ENCODE measurements around the gene CTTNBP2.
"Not testable (repeated sequence)": the region's sequence is repeated elsewhere in the genome, so short reads cannot be mapped to it uniquely, and the experiment has no call there.

Gene CTTNBP2

GRCh38 chr7:117716707-117717299 lies 156.4 kb downstream of the CTTNBP2 start:
- DNase-seq (ENCODE audit: extremely low spot score), result no peak
- CTCF ChIA-PET, result interaction anchor here (0.9 to 5.5 kb wide), 12 partner anchors 10 to 404 kb away, joined by 3 to 49 read pairs (median 4); no protein-coding TSS in a partner anchor
- no peak for TF ChIP-seq CTCF (IDR thresholded peaks at IDR 0.05; ENCODE audit: control extremely low read depth, extremely low read depth, low read depth, missing control alignments)
- POLR2A ChIA-PET, result no interaction called here

GRCh38 chr7:117715784-117716445 lies 157.3 kb downstream of the CTTNBP2 start:
- DNase-seq (ENCODE audit: extremely low spot score), result peak; percentile 38
- POLR2A ChIA-PET, result no interaction called here
- CTCF ChIA-PET, result interaction anchor here (0.9 to 5.5 kb wide), 14 partner anchors 11 to 403 kb away, joined by 3 to 49 read pairs (median 4); no protein-coding TSS in a partner anchor
- peak; percentile 69 for TF ChIP-seq CTCF (IDR thresholded peaks at IDR 0.05; ENCODE audit: control extremely low read depth, extremely low read depth, low read depth, missing control alignments)

DNA sequence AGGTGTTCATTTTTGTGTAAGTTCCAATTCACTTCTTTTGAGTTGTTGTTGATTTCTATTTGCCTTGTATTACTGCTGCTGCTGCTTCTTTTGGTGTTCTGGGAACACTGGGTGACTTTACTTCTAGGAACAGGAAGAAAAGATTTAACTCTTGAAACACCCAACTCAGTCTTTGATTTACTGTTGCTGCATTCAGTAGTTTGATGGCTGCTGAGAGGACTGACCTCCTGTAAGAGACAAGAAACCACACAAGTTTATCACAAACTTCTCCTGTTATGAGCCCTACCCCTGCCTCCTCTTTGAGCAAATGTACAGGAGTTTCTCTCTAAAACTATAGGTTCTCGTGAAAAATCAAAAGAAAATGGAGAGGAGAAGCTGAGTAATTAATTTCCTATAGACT lies 161.7 kb downstream of the CTTNBP2 start:
- no peak for DNase-seq (ENCODE audit: extremely low spot score)
- TF ChIP-seq CTCF (IDR thresholded peaks at IDR 0.05; ENCODE audit: control extremely low read depth, extremely low read depth, low read depth, missing control alignments), result no peak
- POLR2A ChIA-PET, result no interaction called here
- CTCF ChIA-PET, result no interaction called here

DNA sequence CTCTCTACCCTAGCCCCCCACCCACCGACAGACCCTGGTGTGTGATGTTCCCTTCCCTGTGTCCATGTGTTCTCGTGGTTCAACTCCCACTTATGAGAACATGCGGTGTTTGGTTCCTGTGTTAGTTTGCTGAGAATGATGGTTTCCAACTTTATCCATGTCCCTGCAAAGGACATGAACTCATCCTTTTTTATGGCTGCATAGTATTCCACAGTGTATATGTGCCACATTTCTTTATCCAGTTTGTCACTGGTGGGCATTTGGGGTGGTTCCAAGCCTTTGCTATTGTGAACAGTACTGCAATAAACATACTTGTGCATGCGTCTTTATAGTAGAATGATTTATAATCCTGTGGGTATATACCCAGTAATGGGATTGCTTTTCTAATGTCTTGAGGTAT lies 165.1 kb downstream of the CTTNBP2 start:
- CTCF ChIA-PET; DNase-seq (ENCODE audit: extremely low spot score); POLR2A ChIA-PET: not testable (repeated sequence)

DNA sequence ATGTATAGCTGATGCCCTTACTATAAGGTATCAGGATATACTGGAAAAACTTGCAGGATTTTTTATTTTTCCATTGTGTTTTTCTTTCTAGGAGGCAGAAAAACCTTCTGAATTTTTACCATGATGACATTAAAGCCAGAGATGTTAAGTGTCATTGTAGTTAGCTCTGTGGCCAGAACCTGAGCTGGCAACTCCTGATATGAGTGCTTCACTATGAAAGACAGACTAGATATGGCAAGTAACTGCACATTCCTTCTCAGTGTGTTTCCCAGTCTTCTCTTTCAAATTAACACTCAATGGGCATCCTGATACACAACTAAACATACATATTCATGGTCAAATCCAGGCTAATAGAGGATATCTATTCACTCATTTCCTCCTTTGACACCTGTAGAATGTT lies 166.2 kb downstream of the CTTNBP2 start:
- DNase-seq (ENCODE audit: extremely low spot score), result no peak
- no peak for TF ChIP-seq CTCF (IDR thresholded peaks at IDR 0.05; ENCODE audit: control extremely low read depth, extremely low read depth, low read depth, missing control alignments)
- POLR2A ChIA-PET, result no interaction called here
- CTCF ChIA-PET, result interaction anchor here (0.9 kb wide), 1 partner anchor 11 kb away, joined by 3 read pairs; no protein-coding TSS in a partner anchor

GRCh38 chr7:117706210-117706609 lies 167.0 kb downstream of the CTTNBP2 start:
- POLR2A ChIA-PET, result no interaction called here
- CTCF ChIA-PET, result interaction anchor here (0.9 kb wide), 1 partner anchor 12 kb away, joined by 3 read pairs; no protein-coding TSS in a partner anchor
- TF ChIP-seq CTCF (IDR thresholded peaks at IDR 0.05; ENCODE audit: control extremely low read depth, extremely low read depth, low read depth, missing control alignments), result no peak
- DNase-seq (ENCODE audit: extremely low spot score), result no peak

DNA sequence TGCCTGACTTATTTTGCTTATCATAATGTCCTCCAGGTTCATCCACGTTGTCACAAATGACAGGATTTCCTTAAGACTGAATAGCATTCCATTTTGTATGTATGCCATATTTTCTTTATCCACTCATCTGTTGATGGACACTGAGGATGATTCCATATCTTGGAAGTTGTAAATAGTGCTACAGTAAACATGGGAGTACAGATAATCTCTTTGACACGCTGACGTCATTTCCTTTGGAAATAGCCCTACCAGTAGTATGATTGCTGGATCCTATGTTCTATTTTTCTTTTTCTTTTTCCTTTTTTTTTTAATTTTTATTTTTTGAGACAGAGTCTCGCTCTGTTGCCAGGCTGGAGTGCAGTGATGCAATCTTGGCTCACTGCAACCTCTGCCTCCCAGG lies 167.6 kb downstream of the CTTNBP2 start:
- ChIA-PET POLR2A (no interaction called here), CTCF (no interaction called here)
- no peak for DNase-seq (ENCODE audit: extremely low spot score)
- no peak for TF ChIP-seq CTCF (IDR thresholded peaks at IDR 0.05; ENCODE audit: control extremely low read depth, extremely low read depth, low read depth, missing control alignments)
